Measurements from ENCODE around the gene SUSD3.

Gene SUSD3

GRCh38 chr9:93023521-93023815 lies 35.0 kb upstream of the SUSD3 start:
- ATAC-seq (ENCODE audit: low read depth) (no peak), DNase-seq (ENCODE audit: low spot score) (no peak)
- Histone ChIP-seq H3K4me3 (ENCODE audit: severe bottlenecking) (no peak overlapping the region), H3K4me1 (ENCODE audit: insufficient read depth, poor library complexity, severe bottlenecking) (no peaks in the 10 kb centered on the region), H3K27ac (ENCODE audit: poor library complexity, severe bottlenecking) (no peak overlapping the region), H3K9me3 (ENCODE audit: severe bottlenecking) (no peaks in the 10 kb centered on the region), H3K27me3 (ENCODE audit: insufficient read depth, poor library complexity, severe bottlenecking) (no peaks in the 10 kb centered on the region), H3K36me3 (ENCODE audit: low read depth) (no peaks in the 10 kb centered on the region)
- TF ChIP-seq CTCF (IDR thresholded peaks at IDR 0.05; ENCODE audit: poor library complexity, severe bottlenecking): no peak

- DNase-seq (ENCODE audit: low spot score) (no peak), ATAC-seq (ENCODE audit: low read depth) (no peak)
- no peak overlapping the region for H3K27ac ChIP-seq (ENCODE audit: poor library complexity, severe bottlenecking)
- TF ChIP-seq CTCF (IDR thresholded peaks at IDR 0.05; ENCODE audit: poor library complexity, severe bottlenecking): no peak
- no peaks in the 10 kb centered on the region for H3K27me3 ChIP-seq (ENCODE audit: insufficient read depth, poor library complexity, severe bottlenecking)
- H3K4me3 ChIP-seq (ENCODE audit: severe bottlenecking): no peak overlapping the region
- H3K4me1 ChIP-seq (ENCODE audit: insufficient read depth, poor library complexity, severe bottlenecking): no peaks in the 10 kb centered on the region
- no peaks in the 10 kb centered on the region for H3K36me3 ChIP-seq (ENCODE audit: low read depth)
- H3K9me3 ChIP-seq (ENCODE audit: severe bottlenecking): no peaks in the 10 kb centered on the region
Measured at GRCh38 chr9:93024646-93024910, 33.9 kb upstream of the SUSD3 start.

- no peaks in the 10 kb centered on the region for H3K36me3 ChIP-seq (ENCODE audit: low read depth)
- no peak for TF ChIP-seq CTCF (IDR thresholded peaks at IDR 0.05; ENCODE audit: poor library complexity, severe bottlenecking)
- H3K9me3 ChIP-seq (ENCODE audit: severe bottlenecking): no peaks in the 10 kb centered on the region
- DNase-seq (ENCODE audit: low spot score) (no peak), ATAC-seq (ENCODE audit: low read depth) (no peak)
- H3K4me1 ChIP-seq (ENCODE audit: insufficient read depth, poor library complexity, severe bottlenecking): no peaks in the 10 kb centered on the region
- H3K27ac ChIP-seq (ENCODE audit: poor library complexity, severe bottlenecking): no peak overlapping the region
- H3K27me3 ChIP-seq (ENCODE audit: insufficient read depth, poor library complexity, severe bottlenecking): no peaks in the 10 kb centered on the region
- no peak overlapping the region for H3K4me3 ChIP-seq (ENCODE audit: severe bottlenecking)
Measured at GRCh38 chr9:93024986-93025630, 33.4 kb upstream of the SUSD3 start.

GRCh38 chr9:93025736-93026135 lies 32.8 kb upstream of the SUSD3 start:
- Histone ChIP-seq H3K9me3 (ENCODE audit: severe bottlenecking) (no peaks in the 10 kb centered on the region), H3K36me3 (ENCODE audit: low read depth) (no peaks in the 10 kb centered on the region), H3K27ac (ENCODE audit: poor library complexity, severe bottlenecking) (no peak overlapping the region), H3K4me1 (ENCODE audit: insufficient read depth, poor library complexity, severe bottlenecking) (no peaks in the 10 kb centered on the region), H3K4me3 (ENCODE audit: severe bottlenecking) (no peak overlapping the region), H3K27me3 (ENCODE audit: insufficient read depth, poor library complexity, severe bottlenecking) (no peaks in the 10 kb centered on the region)
- ATAC-seq (ENCODE audit: low read depth): no peak
- no peak for DNase-seq (ENCODE audit: low spot score)
- TF ChIP-seq CTCF (IDR thresholded peaks at IDR 0.05; ENCODE audit: poor library complexity, severe bottlenecking): no peak

- H3K36me3 ChIP-seq (ENCODE audit: low read depth): no peaks in the 10 kb centered on the region
- no peak for ATAC-seq (ENCODE audit: low read depth)
- TF ChIP-seq CTCF (IDR thresholded peaks at IDR 0.05; ENCODE audit: poor library complexity, severe bottlenecking): no peak
- DNase-seq (ENCODE audit: low spot score): no peak
- H3K27ac ChIP-seq (ENCODE audit: poor library complexity, severe bottlenecking): no peak overlapping the region
- H3K4me1 ChIP-seq (ENCODE audit: insufficient read depth, poor library complexity, severe bottlenecking): no peaks in the 10 kb centered on the region
- H3K4me3 ChIP-seq (ENCODE audit: severe bottlenecking): no peak overlapping the region
- no peaks in the 10 kb centered on the region for H3K27me3 ChIP-seq (ENCODE audit: insufficient read depth, poor library complexity, severe bottlenecking)
- no peaks in the 10 kb centered on the region for H3K9me3 ChIP-seq (ENCODE audit: severe bottlenecking)
Measured at GRCh38 chr9:93026640-93027039, 31.9 kb upstream of the SUSD3 start.

Measured in RWPE2 (cell line).